Activated CD4-positive, alpha-beta T cell treated with anti-CD3 and anti-CD28 coated beads for 24 hours (primary cell): ENCODE data around the gene PBX4.

Source experiments
- DNase-seq, 2 donors: peaks; one replicate each; pipeline ENCODE4 v3.0.0-alpha.2; 2020; ENCODE audit warnings: low read depth in 2 of 2

Gene PBX4

GRCh38 chr19:19540064-19540714, 78.3 kb downstream of the PBX4 start:
- DNase-seq = peak; percentile 49 to 72

- no peak for DNase-seq
These were observed 78.8 kb downstream of the PBX4 start for GRCh38 chr19:19539698-19540063.

GRCh38 chr19:19538785-19539166, 79.7 kb downstream of the PBX4 start:
- DNase-seq = no peak

GRCh38 chr19:19538061-19538784, 80.3 kb downstream of the PBX4 start, which contains the start of gene CILP2:
Gene CILP2, plus strand, starts transcription at chr19:19538265. Its CDS starts 85 bp downstream, at chr19:19538350.
- no peak for DNase-seq

GRCh38 chr19:19537075-19538048, 81.1 kb downstream of the PBX4 start:
- DNase-seq = no peak

GRCh38 chr19:19535311-19536191, 82.9 kb downstream of the PBX4 start:
- DNase-seq = no peak

GRCh38 chr19:19534556-19535265, 83.8 kb downstream of the PBX4 start:
- DNase-seq = no peak

- DNase-seq = no peak
These were observed 84.6 kb downstream of the PBX4 start for GRCh38 chr19:19533841-19534240.

- DNase-seq = no peak
These were observed 85.4 kb downstream of the PBX4 start for GRCh38 chr19:19532806-19533701.

- DNase-seq = peak; percentile 84 to 87
These were observed 86.3 kb downstream of the PBX4 start for GRCh38 chr19:19531951-19532805.

- DNase-seq = no peak
These were observed 87.6 kb downstream of the PBX4 start for GRCh38 chr19:19530889-19531288.

GRCh38 chr19:19530423-19530804, 88.1 kb downstream of the PBX4 start:
- DNase-seq = no peak

- DNase-seq = no peak
These were observed 88.6 kb downstream of the PBX4 start for GRCh38 chr19:19529783-19530422.

- DNase-seq = no peak
These were observed 89.6 kb downstream of the PBX4 start, which contains the start of gene YJEFN3 for GRCh38 chr19:19528721-19529490. Gene YJEFN3, plus strand, starts transcription at chr19:19528911. Its CDS starts 22 bp downstream, at chr19:19528933.

GRCh38 chr19:19527674-19528625, 90.5 kb downstream of the PBX4 start:
- no peak for DNase-seq

GRCh38 chr19:19527371-19527656, 91.2 kb downstream of the PBX4 start:
- no peak for DNase-seq
